ENCODE results near the gene FBXL2. TPM values are rescaled to one million over a fixed set of nuclear protein-coding genes. Genes with fewer than 3 reads are reported as not detected.

Gene FBXL2, protein sequence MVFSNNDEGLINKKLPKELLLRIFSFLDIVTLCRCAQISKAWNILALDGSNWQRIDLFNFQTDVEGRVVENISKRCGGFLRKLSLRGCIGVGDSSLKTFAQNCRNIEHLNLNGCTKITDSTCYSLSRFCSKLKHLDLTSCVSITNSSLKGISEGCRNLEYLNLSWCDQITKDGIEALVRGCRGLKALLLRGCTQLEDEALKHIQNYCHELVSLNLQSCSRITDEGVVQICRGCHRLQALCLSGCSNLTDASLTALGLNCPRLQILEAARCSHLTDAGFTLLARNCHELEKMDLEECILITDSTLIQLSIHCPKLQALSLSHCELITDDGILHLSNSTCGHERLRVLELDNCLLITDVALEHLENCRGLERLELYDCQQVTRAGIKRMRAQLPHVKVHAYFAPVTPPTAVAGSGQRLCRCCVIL
- total RNA-seq (2022; extraction: Qiagen RNA extraction; ENCODE audit: low read depth) = 6.4 to 9.5 TPM (median 8.6 TPM) in 5 replicates

DNA sequence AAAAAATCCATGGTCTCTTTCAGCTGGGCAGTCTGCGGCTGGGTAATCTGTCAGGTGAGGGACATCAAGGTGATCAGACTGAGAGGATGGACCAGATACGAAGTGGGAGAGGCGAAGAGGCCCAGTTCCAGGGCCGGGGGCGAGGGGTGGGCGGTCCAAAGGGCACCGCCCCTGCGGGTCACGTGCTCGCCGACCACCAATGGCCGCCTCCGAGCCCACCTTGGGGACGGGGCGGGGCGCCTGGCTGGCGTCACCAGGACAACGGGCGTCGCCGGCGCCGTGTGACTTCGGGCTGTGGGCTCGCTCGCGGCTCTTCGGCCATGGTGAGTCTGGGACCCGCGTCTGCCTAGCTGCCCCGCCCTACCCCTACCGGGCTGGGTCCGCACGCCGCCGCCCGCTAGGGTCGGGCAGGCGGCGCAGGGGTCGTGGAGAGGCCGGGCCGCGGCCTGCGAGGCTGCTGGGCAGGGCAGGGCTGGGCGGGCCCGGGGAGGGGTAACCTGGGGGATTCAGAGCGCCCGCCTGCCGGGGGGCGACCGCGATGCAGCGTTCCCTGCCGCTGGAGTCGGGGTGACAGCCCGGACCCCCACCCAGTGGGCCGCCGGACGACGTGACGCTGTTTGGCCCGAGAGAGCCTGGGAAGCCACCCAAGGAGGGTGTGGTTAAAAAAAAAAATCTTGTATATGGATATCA, at the start of gene FBXL2:
Gene FBXL2 (plus strand): TSS at position 250 of the 690 bp plus-strand sequence. CDS start 71 bp downstream, at position 321.

Other genes starting within 250 kb of the FBXL2 start
- gene GLB1, start 180.3 kb upstream of the FBXL2 start, total RNA-seq (2022; extraction: Qiagen RNA extraction; ENCODE audit: low read depth) = 66.5 to 72.3 TPM (median 67.7 TPM) in 5 replicates
- gene TMPPE, start 180.3 kb upstream of the FBXL2 start, total RNA-seq (2022; extraction: Qiagen RNA extraction; ENCODE audit: low read depth) = 1.2 to 1.6 TPM (median 1.4 TPM) in 5 replicates
- 295 to 315 TPM (median 298 TPM) in 5 replicates for gene CRTAP, start 163.4 kb upstream of the FBXL2 start, total RNA-seq (2022; extraction: Qiagen RNA extraction; ENCODE audit: low read depth)
- 2.3 to 4.2 TPM (median 3.1 TPM) in 5 replicates for gene SUSD5, start 58.6 kb upstream of the FBXL2 start, total RNA-seq (2022; extraction: Qiagen RNA extraction; ENCODE audit: low read depth)
- gene UBP1, start 163.0 kb downstream of the FBXL2 start, total RNA-seq (2022; extraction: Qiagen RNA extraction; ENCODE audit: low read depth) = 43.3 to 60.8 TPM (median 56.9 TPM) in 5 replicates